CD4-positive, alpha-beta T cell treated with Interleukin-17A for 4 hours (primary cell): Measurements from ENCODE around the gene CDK14.
"Not testable (repeated sequence)": the region's sequence is repeated elsewhere in the genome, so short reads cannot be mapped to it uniquely, and the experiment has no call there.

Experiments used
- DNase-seq: peaks from one replicate; pipeline ENCODE4 v3.0.0-alpha.2; 2020; ENCODE audit warnings: mixed read lengths

Gene CDK14

DNA sequence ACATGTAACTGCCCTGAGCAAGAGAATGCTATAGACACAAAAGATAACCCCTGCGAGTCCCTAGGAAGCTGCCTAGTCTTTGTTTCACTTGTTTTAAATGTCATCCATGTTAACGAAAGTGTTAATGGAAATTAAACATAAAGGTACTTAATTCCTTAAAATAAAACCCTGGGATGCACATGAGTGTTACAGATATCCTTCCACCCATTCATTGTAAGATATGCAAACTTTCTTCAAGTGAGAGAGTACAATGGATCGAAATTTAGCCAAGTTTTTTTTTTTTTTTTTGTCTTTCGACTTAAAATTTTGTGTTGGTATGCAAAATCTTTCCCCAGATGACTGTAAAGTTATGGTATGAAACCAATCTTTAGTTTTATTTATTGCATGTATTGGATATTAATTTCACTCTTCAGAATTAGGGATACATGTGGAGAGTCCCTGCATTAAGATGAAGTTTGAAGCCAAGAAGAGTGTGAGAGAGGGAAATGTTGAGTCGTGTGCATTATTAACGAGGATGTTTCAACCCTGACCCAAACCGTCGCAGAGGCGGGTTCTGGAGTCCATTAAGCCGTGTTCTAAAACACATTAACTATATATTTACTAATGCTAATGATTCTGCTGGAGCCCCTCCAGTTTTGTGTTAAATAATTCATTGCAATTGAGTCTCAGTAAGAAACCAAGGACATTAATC lies 1.6 kb downstream of the CDK14 start:
- no peak for DNase-seq

DNA sequence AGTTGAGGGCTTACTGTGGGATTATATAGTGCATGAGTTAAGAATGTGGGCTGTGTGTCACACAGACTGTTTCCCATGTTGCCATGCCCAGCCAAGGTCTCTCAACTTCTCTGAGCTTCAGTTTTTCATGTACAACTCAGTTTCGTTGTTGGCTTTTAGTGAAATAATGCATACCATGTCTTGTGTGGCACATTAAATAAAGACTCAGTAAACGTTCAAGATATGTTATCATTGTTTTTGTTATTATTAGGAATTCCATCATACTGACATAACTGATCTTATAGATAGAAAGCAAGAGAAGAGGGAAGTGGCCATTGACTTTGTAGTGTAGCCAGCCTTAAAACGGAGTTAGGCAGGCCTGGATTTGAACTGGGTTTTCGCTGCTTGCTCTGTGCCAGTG lies 2.9 kb downstream of the CDK14 start:
- DNase-seq: no peak

DNA sequence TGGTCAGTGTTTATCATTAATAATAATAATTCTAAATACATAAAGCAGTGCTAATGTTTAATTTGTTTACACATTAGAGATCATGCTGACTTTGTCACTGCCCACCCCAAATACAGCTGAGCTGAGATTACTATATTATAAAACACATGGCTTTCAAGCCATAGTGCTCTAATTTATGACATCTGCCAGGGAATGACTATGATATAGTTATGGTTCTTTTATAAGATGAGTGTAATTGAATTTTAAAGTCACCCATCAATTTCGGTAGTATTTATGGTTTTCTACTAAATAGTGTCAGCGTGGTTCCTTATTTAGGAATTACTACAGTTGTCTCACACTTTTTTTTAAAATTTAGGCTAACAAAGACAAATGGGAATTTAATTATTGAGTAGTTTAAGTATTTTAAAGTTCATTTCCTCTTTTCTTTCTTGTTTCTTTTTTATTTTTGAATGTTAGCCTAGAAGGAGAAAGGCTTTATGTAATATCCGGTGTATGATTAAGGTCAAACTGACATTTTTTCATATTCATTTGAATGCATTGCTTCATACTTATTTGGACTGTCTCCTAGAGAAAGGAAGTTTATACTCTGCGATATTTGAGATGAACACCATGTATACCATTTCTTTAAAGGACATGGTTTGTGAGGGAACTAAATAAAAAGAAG lies 3.9 kb downstream of the CDK14 start:
- DNase-seq: no peak

- no peak for DNase-seq
Measured at GRCh38 chr7:90602303-90602702, 6.2 kb downstream of the CDK14 start.

GRCh38 chr7:90603346-90603745 lies 7.2 kb downstream of the CDK14 start:
- no peak for DNase-seq

- no peak for DNase-seq
Measured at GRCh38 chr7:90604383-90604782, 8.3 kb downstream of the CDK14 start.

DNA sequence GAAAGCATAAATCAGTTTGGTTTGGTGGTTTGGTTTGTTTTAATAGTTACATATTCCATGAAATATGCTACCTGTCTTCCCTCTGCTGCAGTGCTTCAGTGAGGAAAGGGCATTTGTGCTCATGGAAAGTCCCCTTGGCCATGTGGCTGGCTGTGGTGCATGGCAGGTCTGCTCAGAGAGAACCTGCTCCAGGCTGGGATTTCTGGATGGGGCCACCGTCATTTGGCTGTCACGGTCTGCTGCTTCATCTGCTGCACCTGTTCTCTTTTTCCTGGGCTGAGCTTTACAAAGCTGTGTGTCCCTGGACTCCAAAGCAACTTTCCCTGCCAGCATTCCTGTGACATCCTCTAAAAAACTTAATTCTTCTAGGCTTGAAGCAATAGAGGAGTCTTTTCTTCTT lies 8.9 kb downstream of the CDK14 start:
- DNase-seq: no peak

- DNase-seq: no peak
Measured at GRCh38 chr7:90607196-90607595, 11.1 kb downstream of the CDK14 start.

- DNase-seq: no peak
Measured at GRCh38 chr7:90610105-90610504, 14.0 kb downstream of the CDK14 start.

- DNase-seq: no peak
Measured at GRCh38 chr7:90611115-90611514, 15.0 kb downstream of the CDK14 start.

DNA sequence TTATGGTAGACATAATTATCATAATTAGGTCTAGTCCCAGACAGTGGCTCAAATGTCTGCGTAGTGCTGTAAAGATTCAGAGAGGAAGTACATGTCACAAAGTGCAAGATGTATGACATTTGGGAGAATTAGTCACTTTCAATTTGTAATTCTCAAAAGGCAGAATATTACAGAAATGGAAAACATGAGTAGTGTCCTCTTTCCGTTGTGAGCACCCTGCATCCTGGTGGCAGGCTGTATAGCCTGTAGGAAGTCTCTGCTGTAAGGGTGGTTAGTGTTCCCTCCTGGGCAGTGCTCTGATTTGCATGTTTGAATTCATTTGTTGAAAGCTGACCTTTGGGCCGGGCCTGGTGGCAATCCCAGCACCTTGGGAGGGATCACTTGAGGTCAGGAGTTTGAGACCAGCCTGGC lies 17.0 kb downstream of the CDK14 start:
- DNase-seq: no peak

GRCh38 chr7:90617442-90617841 lies 21.3 kb downstream of the CDK14 start:
- no peak for DNase-seq

DNA sequence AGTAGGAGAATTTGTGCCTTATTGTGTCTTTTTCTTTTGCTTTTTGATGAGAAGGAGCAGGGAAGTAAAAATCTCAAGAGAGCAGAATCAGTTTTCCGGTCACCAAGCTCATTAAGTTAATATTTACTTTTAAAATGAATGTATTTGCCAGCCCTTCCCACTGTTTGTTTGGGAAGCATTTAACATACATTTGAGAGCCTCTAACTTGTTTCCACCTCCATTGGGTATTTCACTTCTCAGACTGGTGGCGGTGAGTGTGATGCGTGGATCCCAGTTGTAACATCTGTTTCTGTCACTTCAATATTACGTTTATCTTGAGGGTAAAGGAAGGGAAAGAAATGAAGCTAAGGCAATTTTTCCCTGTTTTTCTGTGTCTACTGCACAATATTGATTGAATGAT lies 22.8 kb downstream of the CDK14 start:
- no peak for DNase-seq

DNA sequence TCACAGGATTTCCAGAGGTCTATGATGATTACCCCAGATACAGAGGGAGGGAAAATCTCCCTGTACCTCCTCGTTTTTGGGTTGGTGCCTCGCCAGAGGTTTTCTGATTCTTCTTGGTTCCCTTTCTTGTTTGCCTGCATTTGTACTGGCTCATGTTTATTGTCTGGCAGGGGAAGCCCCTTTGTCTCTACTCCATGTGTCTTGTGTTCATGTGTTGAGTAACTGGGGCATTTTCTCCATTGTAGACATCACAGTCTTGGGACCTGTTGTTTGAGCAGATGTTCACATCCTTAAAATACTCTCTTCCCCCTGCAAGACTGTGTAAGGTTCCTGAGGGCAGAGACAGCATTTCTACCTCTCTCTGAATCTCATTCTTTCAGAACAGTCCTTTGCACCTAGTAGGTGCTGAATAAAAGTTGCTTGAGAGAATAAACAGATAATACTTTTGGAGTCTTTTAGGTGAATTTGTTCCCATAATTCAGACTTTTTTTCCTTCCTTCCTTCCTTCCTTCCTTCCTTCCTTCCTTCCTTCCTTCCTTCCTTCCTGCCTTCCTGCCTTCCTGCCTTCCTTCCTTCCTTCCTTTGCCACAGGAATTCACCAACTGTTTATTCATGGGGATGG lies 25.1 kb downstream of the CDK14 start:
- DNase-seq: no peak

- no peak for DNase-seq
Measured at GRCh38 chr7:90621747-90622140, 25.6 kb downstream of the CDK14 start.

DNA sequence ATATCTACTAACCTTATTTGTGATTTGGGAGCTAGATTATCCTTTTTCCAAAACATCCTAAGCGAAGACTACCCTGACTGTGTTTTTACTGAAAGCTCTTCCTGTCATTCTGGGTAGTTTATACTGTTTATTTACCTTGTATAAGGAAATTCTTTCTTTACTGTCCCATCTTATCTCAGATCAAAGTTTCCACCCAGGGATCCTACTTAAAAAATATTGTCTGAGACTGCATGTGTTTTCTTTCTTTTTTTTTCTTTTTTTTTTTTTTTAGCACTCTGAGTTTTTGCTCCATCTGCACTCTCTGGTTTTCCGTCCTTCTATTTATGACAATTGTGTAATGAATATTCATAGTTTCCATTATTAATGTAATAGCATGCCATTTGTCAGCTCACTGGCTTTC lies 26.5 kb downstream of the CDK14 start:
- DNase-seq: no peak

DNA sequence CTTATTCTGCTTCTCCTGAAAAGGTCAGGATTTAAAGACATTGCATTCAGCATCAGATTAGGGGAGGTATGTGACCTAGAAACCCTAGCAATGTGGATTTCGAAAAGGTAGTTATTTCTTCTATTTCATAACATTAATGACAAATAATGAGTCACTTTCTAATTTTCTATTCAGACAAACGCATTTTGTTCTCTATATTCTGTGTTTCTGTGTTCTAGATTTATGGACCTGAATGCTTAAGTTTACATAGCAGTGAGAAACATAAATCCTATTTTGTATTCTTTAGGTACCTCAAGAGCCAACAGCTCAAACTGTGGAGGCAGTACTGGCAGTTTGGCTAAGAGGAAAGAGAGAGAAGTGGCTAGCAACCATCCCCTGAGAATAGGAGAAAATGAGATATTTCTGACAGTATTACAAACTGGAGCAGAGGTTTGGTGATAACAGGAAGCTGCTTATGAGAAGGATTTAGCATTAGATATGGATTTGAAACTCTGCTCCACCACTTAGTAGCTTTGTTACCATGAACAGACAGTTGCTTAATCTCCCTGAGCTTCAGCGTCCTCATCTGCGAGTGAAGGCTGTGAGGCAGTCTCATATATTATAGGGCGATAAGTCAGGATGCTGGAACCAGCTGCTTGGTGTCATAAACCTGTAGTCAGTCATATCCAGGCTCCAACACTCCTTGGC lies 28.2 kb downstream of the CDK14 start:
- no peak for DNase-seq

- no peak for DNase-seq
Measured at GRCh38 chr7:90625051-90625450, 28.9 kb downstream of the CDK14 start.

- DNase-seq: no peak
Measured at GRCh38 chr7:90625562-90625961, 29.4 kb downstream of the CDK14 start.

DNA sequence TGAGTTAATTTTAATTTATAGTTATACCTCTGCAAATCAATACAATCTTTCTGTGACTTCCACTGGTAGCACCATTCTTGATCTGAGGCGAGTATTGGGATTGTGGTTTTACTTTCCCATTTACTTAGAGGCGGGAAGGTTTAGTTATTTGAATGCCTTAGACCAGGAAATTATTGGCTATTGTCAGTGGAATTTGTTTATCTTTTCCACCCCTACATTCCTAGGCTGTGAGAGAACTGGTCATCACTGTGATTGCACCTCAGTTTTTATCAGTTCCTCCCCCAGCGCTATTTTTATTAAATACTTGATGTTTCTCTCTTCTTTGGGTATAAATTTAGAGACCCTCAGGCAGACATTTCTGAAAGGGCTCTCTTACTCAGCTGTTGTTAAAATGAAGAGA lies 29.9 kb downstream of the CDK14 start:
- no peak for DNase-seq

- no peak for DNase-seq
Measured at GRCh38 chr7:90629297-90629918, 33.3 kb downstream of the CDK14 start.

DNA sequence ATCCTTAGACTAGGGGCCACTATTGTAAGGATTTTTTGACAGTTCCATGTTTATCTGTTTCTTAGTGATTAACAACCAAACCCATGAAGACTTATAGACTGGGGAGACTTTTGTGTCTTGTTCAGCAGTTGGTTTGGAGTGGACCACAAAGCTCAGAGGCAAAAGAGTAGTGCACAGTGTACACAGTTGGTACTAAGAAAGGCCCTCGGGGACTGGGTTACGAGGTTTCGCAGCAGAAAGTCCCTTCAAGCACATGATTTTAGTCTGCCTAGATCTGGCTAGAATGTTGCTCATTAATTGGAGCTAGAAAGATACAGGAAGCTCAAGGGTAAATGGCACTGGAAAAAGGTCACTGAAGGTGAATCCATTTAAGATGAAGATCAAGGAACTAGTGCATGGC lies 35.4 kb downstream of the CDK14 start:
- DNase-seq: no peak

- not testable (repeated sequence) for DNase-seq
Measured at GRCh38 chr7:90639683-90640082, 43.6 kb downstream of the CDK14 start.
